ENCODE data around the gene LRRC1. TPM values are rescaled to one million over a fixed set of nuclear protein-coding genes. Genes with fewer than 3 reads are reported as not detected.

Gene LRRC1
- total RNA-seq, 4 donors from 2014 or later: 10.4 to 13.0 (median 12.6) TPM

GRCh38 chr6:53840027-53840426 is 45.2 kb downstream of the LRRC1 start:
- no peak for TF ChIP-seq CTCF (IDR thresholded peaks at IDR 0.05)
- no peak for TF ChIP-seq EP300 (IDR thresholded peaks at IDR 0.05)
- no peak for TF ChIP-seq POLR2A (IDR thresholded peaks at IDR 0.05; ENCODE audit: low read depth)
- no peak for TF ChIP-seq POLR2AphosphoS5 (IDR thresholded peaks at IDR 0.05)
- Histone ChIP-seq H3K27me3 (no peaks in the 10 kb centered on the region), H3K36me3 (no peaks in the 10 kb centered on the region), H3K4me1 (peaks cover 0 to 17% (median 14%) of the 10 kb centered on the region in 4 donors), H3K9me3 (no peaks in the 10 kb centered on the region), H3K27ac (replicated peaks in 1 of 4) (no peak overlapping the region), H3K4me3 (no peak overlapping the region)
- intact Hi-C loops (cut with DNase I): no loop called here
- 100% methylated on average over 1 of the region's 1 CpG for WGBS
- DNase-seq (ENCODE audit: extremely low spot score): no peak

GRCh38 chr6:53845280-53846195 is 50.7 kb downstream of the LRRC1 start:
- no peak overlapping the region for H3K27ac ChIP-seq (replicated peaks in 1 of 4)
- H3K36me3 ChIP-seq: no peaks in the 10 kb centered on the region
- TF ChIP-seq POLR2A (IDR thresholded peaks at IDR 0.05; ENCODE audit: low read depth) (no peak), POLR2AphosphoS5 (IDR thresholded peaks at IDR 0.05) (no peak), CTCF (IDR thresholded peaks at IDR 0.05) (no peak), EP300 (IDR thresholded peaks at IDR 0.05) (no peak)
- H3K4me1 ChIP-seq: no peaks in the 10 kb centered on the region
- no peaks in the 10 kb centered on the region for H3K9me3 ChIP-seq
- H3K27me3 ChIP-seq: no peaks in the 10 kb centered on the region
- WGBS: 94% methylated on average over 9 of the region's 9 CpGs
- intact Hi-C loops (cut with DNase I): no loop called here
- no peak overlapping the region for H3K4me3 ChIP-seq
- DNase-seq (ENCODE audit: extremely low spot score): no peak

GRCh38 chr6:53846250-53846649 is 51.4 kb downstream of the LRRC1 start:
- intact Hi-C loops (cut with DNase I): no loop called here
- no peaks in the 10 kb centered on the region for H3K9me3 ChIP-seq
- no peaks in the 10 kb centered on the region for H3K36me3 ChIP-seq
- no peak overlapping the region for H3K27ac ChIP-seq (replicated peaks in 1 of 4)
- WGBS: 96% methylated on average over 7 of the region's 7 CpGs
- no peaks in the 10 kb centered on the region for H3K4me1 ChIP-seq
- no peaks in the 10 kb centered on the region for H3K27me3 ChIP-seq
- H3K4me3 ChIP-seq: no peak overlapping the region
- no peak for TF ChIP-seq POLR2AphosphoS5 (IDR thresholded peaks at IDR 0.05)
- no peak for TF ChIP-seq CTCF (IDR thresholded peaks at IDR 0.05)
- no peak for TF ChIP-seq EP300 (IDR thresholded peaks at IDR 0.05)
- no peak for TF ChIP-seq POLR2A (IDR thresholded peaks at IDR 0.05; ENCODE audit: low read depth)
- no peak for DNase-seq (ENCODE audit: extremely low spot score)

GRCh38 chr6:53847796-53848314 is 53.0 kb downstream of the LRRC1 start:
- no peaks in the 10 kb centered on the region for H3K4me1 ChIP-seq
- no peaks in the 10 kb centered on the region for H3K36me3 ChIP-seq
- WGBS: 66% methylated on average over 4 of the region's 4 CpGs
- no peak for DNase-seq (ENCODE audit: extremely low spot score)
- H3K4me3 ChIP-seq: no peak overlapping the region
- intact Hi-C loops (cut with DNase I): no loop called here
- H3K9me3 ChIP-seq: no peaks in the 10 kb centered on the region
- H3K27ac ChIP-seq (replicated peaks in 1 of 4): no peak overlapping the region
- TF ChIP-seq CTCF (IDR thresholded peaks at IDR 0.05) (no peak), POLR2A (IDR thresholded peaks at IDR 0.05; ENCODE audit: low read depth) (no peak), EP300 (IDR thresholded peaks at IDR 0.05) (no peak), POLR2AphosphoS5 (IDR thresholded peaks at IDR 0.05) (no peak)
- H3K27me3 ChIP-seq: no peaks in the 10 kb centered on the region

Data from esophagus muscularis mucosa (tissue), 4 donors.